Activated naive CD4-positive, alpha-beta T cell treated with anti-CD3 and anti-CD28 coated beads, Interleukin-2, amount 50 U/mL, for 16 hours (primary cell): ENCODE data around the gene KIRREL3.
A peak's percentile ranks its signal among the peaks of the same experiment; 100 is the strongest.

Experiments
- DNase-seq: peaks from one replicate; pipeline ENCODE4 v3.0.0-alpha.2; 2020

KIRREL3 gene

DNA sequence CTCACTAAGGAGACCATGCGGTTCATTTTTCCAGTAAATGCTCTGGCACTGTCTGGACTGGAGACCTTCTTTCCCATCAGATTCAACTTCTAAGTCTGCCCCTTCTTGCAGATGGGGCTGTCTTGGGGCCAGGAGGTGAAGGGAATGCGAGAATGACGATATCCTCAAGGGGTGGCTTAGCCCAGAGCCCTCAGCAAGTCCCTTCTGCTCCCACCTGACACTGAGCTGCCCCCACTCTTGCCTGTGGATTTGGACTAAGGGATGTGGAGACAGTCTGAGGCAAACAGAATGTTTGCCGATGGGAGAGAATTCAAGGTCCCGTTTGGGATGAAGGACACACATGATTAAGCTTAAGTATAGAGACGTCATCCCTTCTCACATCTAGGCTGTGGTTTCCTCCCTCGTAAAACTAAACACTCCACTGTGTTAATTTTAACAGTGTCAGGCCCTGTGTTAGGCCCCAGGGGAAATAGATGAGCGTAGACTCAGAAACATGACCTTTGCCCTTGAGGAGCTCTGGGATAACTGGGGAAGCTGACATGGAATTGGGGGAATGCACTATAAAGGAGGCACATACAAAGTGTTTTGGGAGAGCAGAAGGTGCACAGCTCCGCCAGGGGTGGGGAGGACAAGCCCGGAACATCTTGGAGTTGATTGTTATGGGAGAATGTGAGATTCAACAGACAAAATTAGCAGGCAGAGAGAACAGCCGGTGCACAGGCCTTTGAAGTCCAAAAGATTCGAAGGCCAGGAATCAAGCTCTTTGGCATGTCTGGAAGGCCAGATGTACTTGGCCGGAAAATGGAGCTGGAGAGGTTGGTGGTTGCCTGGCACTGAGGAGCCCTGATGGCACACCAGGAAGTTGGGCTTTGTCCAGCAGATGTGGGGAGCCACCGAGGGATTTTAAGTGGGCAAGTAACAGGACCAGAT lies 573.5 kb downstream of the KIRREL3 start:
- no peak for DNase-seq

DNA sequence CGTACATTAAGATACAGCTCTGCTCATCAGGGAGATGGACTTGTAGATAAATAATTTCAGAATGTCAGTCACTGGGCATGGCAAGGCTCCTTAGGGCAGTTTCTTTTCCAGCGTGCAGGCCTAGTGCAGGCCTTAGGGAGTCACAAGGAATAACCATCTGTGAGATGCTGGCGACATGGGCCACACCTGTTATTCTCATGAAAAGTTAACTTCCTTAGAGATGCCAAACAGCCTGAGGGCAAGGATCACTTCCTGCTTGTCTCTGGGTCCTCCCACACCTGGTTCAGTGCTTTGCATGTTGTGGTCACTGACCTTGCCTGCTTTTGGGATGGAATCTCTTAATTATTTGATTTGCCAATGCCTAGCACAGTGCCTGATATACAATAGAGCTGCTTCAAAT lies 574.5 kb downstream of the KIRREL3 start:
- DNase-seq: no peak

GRCh38 chr11:126424471-126425039 lies 576.0 kb downstream of the KIRREL3 start:
- DNase-seq: no peak

DNA sequence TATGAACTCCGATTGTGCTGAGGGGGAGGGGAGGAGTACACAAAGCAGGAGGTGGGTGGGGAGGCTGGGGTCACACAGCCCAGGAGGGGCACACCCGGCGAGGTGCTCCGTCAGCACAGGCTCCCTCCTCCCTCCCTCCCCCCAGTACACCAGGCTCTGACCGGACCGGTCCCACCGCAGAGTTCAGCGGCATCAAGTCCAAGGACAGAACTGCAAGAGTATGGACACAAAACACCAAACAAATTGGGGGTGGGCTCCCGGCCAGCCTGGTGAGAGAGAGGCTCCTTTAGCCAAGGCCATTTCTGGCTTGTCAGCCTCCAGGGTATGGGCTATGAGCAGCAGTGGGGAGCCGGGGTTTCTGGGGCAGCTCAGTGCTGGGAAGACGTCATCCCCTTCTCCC lies 576.8 kb downstream of the KIRREL3 start:
- no peak for DNase-seq

GRCh38 chr11:126423154-126423553 lies 577.4 kb downstream of the KIRREL3 start:
- DNase-seq: no peak

DNA sequence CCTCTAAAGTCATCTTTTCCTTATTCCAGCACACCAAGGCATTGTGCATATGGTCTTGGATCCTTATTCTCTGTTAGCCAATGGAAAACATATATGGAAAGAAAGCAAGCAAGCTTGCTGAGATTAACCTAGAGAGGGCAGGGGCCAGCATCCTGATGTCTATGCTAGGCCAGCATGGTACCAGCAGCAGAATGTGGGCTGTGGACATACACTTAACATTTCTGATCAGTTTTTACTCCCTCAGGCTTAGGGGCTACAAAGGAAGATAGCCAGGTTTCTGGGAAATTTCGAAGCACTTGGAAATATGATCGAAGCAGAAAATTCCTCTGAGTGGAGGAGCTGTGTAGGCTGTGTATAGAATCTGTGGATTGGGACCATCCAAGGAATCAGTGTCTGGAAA lies 578.1 kb downstream of the KIRREL3 start:
- DNase-seq: no peak

DNA sequence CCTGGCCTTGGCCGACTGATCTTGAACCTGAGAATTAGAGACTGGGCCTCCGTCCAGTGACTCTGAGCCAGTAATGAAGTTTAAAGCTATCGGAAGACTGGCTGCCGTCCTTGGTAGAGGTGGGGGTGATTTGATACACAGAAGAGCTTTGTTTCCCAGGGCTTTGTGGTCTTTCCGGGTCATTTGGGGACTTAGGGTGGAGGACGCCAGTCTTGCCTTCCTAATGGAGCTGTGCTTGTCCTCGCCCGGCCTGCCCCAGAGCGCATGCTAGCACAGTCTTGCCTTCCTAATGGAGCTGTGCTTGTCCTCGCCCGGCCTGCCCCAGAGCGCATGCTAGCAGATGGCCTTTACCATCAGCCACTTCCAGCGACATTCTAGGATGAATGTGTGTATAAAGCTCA lies 579.3 kb downstream of the KIRREL3 start:
- DNase-seq: no peak

DNA sequence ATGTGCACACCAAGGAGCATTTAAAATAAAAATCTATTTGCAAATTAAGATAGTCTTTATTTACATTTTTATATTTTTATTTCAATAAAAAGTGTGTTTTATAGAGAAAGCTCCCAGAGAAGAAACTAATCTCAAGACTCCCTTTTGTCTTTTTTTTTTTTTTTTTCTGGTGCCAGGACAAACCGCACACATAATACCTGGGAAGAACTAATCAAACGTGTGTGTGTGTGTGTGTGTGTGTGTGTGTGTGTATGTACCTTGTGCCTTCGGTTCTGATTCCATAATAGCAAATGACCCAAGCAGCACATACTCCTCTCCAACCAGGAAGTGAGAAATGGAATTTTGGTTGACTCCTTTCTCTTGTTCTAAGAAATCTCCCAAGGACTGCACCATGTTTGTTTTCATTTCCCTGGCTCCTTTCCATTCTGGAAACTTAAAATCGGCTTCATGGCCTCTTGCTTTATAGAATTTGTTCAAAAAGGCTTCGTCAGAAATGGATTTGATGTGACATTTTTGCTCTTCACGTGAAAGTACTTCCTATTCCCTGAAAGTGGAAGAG lies 579.8 kb downstream of the KIRREL3 start:
- no peak for DNase-seq

- no peak for DNase-seq
Measured at GRCh38 chr11:126419801-126420697, 580.5 kb downstream of the KIRREL3 start.

- no peak for DNase-seq
Measured at GRCh38 chr11:126418887-126419286, 581.7 kb downstream of the KIRREL3 start.

DNA sequence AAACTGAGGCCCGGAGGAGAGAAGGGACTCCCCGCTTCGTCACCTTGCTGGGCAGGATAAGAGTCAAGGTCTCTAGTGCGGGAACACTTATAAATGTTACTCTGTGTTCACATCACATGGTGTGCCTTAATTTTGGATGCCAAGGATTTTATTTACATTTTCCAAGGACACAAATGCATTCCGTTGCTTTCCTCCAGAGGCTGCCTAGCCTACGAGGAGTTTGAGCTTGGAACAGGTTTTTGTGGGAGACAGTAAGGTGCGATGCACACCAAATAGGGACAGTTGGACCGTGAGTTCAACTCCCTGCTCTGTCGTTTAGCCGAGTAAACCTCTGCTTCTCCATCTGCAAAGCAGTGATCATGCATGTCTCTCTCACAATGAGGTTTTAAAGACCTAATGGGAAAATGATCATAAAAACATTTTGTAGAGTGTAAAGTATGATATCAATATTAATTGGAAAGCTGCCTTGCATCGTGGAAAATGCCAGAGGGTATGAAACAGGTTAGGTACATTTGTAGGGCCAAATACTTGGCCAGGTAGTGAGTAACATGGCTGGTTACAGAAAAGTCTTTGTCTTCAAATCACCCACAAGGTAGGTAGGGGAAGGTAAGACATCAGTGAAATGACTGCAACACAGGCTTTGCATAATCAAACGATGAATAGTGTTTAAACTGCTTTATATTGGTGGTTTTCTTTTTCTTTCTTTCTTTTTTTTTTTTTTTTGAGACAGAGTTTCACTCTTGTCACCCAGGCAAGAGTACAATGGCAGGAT lies 583.3 kb downstream of the KIRREL3 start:
- no peak for DNase-seq

GRCh38 chr11:126416542-126417090 lies 584.0 kb downstream of the KIRREL3 start:
- DNase-seq: peak; percentile 77

- DNase-seq: no peak
Measured at GRCh38 chr11:126415669-126416420, 584.7 kb downstream of the KIRREL3 start.

DNA sequence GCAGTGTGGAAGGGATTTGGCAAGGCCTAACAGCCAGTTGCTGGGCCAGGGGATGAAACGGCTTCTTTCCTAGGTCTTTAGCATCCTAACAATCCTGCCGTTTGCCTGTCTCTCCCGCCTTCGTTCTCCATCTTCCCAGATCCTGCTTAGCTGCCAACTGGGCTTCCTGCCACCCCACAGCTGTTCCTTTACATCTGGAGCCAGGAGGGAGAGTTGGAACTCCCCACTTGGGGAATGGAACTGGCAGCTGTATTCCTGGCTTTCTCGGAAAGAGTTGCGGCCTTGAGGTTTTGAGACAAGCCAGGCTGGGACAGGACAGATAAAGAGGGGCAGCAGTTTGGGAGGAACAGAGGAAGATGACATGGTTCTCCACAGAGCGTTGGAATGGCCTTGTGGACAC lies 585.4 kb downstream of the KIRREL3 start:
- no peak for DNase-seq

DNA sequence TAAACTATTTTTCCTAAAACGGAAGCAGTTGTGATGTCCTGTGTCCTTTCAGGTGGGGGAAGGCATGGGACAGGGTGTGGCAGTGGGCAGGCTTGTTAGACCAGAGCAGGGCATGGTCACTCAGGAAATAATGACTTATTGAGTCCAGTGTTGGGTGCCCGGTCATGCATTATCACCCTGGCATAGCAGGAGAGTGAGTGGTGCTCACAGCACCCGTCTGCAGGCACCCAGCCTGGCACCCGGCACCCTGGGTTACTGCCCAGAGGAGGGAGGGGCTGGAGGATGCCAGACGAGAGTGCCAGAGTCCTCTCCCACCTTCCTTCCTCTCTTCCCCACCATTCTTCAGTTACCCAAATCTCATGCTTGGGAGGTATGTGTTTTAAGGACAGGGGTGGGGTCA lies 586.0 kb downstream of the KIRREL3 start:
- DNase-seq: no peak

- no peak for DNase-seq
Measured at GRCh38 chr11:126413843-126414405, 586.6 kb downstream of the KIRREL3 start.

DNA sequence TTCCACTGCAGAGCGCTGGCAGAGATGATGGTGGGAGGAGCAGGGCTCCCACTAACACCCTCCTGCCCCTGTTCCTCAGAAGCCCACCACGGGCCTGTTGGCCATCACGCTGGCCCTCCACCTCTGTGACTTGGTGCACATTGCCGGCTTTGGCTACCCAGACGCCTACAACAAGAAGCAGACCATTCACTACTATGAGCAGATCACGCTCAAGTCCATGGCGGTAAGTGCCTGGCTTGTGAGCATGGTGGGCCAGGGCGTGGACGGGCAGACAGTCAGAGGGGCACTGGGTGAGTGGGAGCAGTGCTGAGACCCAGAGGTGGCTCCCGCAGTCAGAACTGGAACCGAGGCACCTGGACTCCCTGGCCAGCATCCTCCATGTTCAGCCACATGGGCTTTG lies 587.1 kb downstream of the KIRREL3 start:
- DNase-seq: no peak

DNA sequence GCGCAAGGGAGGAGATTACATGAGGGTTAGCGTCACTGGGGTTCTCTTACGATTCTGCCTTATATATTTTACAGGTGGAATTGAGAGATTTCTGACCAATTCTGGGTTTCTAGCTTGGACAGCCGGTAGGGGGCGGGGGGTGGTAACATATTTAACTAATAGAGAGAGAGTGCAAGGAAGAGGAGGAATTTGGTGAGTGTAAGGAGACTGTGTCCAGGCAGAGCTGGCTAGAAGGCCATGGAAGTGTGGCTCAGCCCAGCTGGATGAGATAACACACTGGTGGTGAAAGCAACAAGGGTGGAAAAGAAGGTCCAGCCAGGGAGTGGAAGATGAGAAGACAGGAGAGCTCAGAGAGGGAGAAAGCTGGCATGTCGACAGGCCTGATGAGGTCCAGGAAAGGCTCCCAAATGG lies 588.6 kb downstream of the KIRREL3 start:
- DNase-seq: no peak

- no peak for DNase-seq
Measured at GRCh38 chr11:126410649-126411048, 589.9 kb downstream of the KIRREL3 start.

- no peak for DNase-seq
Measured at GRCh38 chr11:126409620-126409985, 591.0 kb downstream of the KIRREL3 start.
